ENCODE measurements around the gene TNPO1.
"Not testable (repeated sequence)": the region's sequence is repeated elsewhere in the genome, so short reads cannot be mapped to it uniquely, and the experiment has no call there.

The TNPO1 gene

DNA sequence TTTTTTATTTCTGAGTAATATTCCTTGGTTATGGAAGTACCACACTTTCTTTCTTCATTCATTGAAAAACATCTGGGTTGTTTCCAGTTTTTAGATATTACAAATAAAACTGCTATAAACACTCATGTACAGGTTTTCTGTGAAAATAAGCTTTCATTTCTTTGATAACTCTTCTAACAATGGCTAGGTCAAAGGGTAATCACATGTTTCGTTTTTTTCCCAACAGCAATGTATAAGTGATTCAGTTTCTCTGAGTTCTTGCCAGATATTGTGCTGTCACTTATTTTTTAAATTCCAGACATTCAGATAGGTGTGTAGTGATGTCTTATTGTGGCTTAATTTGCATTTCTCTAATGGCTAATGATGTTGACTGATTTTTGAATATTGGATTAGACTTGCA lies 16.7 kb upstream of the TNPO1 start:
- TF ChIP-seq, protein P1, sequence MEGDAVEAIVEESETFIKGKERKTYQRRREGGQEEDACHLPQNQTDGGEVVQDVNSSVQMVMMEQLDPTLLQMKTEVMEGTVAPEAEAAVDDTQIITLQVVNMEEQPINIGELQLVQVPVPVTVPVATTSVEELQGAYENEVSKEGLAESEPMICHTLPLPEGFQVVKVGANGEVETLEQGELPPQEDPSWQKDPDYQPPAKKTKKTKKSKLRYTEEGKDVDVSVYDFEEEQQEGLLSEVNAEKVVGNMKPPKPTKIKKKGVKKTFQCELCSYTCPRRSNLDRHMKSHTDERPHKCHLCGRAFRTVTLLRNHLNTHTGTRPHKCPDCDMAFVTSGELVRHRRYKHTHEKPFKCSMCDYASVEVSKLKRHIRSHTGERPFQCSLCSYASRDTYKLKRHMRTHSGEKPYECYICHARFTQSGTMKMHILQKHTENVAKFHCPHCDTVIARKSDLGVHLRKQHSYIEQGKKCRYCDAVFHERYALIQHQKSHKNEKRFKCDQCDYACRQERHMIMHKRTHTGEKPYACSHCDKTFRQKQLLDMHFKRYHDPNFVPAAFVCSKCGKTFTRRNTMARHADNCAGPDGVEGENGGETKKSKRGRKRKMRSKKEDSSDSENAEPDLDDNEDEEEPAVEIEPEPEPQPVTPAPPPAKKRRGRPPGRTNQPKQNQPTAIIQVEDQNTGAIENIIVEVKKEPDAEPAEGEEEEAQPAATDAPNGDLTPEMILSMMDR (IDR thresholded peaks at IDR 0.05; ENCODE audit: control insufficient read depth, extremely low read depth, insufficient read depth) = no peak

DNA sequence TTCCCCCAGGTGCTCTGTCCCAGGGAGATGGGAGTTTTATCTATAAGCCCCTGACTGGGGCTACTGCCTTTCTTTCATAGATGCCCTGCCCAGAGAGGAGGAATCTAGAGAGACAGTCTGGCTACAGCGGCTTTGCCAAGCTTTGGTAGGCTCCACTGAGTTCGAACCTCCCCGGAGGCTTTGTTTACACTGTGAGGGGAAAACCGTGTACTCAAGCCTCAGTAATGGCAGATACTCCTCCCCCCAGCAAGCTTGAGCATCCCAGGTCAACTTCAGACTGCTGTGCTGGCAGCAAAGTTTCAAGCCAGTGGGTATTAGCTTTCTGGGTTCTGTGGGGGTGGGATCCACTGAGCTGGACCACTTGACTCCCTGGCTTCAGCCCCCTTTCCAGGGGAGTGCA lies 7.8 kb upstream of the TNPO1 start:
- not testable (repeated sequence) for H3K4me3 ChIP-seq (ENCODE audit: low read depth, low read length); DNase-seq (ENCODE audit: low read depth)

More for the DNA sequence above, 16.7 kb upstream of the TNPO1 start:
- DNase-seq (ENCODE audit: low read depth) = no peak
- H3K4me3 ChIP-seq (ENCODE audit: low read depth, low read length) = no peak overlapping the region

DNA sequence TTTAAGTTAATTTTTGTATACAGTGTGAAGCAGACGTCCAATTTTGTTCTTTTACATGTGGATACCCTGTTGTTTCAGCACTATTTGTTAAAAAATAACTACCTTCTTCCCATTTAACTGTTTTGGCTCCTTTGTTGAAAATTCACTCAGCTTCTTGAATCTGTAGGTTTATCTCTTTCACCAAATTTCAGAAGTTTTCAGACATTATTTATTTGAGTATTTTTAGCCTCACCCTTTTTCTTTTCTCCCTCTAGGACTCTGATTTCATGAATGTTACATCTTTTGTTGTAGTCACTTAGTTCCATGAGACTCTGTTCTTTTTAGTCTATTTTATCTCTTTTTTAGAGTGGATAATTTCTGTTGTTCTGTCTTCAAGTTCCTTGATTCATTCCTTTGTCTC lies 4.6 kb upstream of the TNPO1 start:
- no peak for DNase-seq (ENCODE audit: low read depth)
- TF ChIP-seq, protein P1 (IDR thresholded peaks at IDR 0.05; ENCODE audit: control insufficient read depth, extremely low read depth, insufficient read depth) = no peak

DNA sequence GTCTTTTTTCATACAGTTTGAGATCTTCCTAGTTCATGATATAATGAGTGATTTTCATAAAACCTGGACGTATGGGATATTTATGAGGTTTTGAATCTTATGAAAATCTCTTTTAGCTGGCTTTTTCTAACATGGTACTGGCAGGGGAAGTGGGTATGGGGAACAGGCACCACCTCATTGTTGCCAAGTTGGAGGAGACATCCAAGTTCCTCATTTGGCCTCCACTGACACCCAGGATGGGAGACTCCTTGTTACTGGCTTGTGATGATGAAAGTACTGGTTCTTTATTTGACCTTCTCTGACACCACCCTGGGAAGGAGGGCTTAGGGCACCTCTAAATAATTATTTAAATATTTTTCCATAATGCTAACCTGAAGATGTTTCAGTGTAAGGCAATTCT lies 4.0 kb upstream of the TNPO1 start:
- DNase-seq (ENCODE audit: low read depth) = no peak
- no peak overlapping the region for H3K4me3 ChIP-seq (ENCODE audit: low read depth, low read length)
- TF ChIP-seq, protein P1 (IDR thresholded peaks at IDR 0.05; ENCODE audit: control insufficient read depth, extremely low read depth, insufficient read depth) = no peak

More for the DNA sequence above, 4.6 kb upstream of the TNPO1 start:
- H3K4me3 ChIP-seq (ENCODE audit: low read depth, low read length) = no peak overlapping the region

DNA sequence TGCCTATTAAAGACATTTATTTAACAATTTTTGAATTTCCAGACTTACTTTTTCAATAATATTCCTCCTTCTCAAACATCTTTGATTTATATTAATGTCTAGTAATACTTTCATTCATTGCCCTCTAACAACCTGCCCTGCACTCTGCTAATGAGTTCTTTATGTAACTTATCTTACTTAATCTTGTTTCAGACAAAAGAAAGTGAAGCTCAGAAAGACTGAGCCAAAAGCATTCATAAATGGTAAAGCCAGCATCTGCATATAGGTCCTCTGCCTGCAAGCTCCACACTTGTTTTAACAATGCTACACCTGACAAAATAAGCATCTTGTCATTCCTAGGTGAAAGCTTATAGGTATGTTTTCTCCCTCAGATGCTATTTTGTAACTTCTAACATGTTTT lies 2.4 kb upstream of the TNPO1 start:
- no peak for DNase-seq (ENCODE audit: low read depth)
- no peak overlapping the region for H3K4me3 ChIP-seq (ENCODE audit: low read depth, low read length)
- TF ChIP-seq, protein P1 (IDR thresholded peaks at IDR 0.05; ENCODE audit: control insufficient read depth, extremely low read depth, insufficient read depth) = no peak

DNA sequence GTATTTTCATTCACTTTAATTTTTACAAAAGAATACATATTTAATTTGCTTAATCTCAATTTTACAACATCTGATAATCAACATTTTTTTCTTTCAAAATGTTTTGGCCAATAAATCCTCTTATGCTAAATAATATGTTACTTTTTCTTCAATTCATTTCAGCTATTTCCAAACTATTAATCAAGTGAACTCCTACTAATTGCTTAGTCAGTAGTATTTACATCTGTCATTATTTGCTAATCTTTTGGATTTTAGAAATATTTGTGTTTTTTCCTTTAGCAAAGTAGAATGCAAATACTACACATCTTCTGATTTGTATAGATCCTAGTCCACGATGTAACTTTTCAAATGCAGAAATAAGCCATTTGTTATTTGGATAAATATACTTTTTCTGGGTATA lies 1.6 kb upstream of the TNPO1 start:
- no peak for DNase-seq (ENCODE audit: low read depth)
- H3K4me3 ChIP-seq (ENCODE audit: low read depth, low read length) = no peak overlapping the region
- TF ChIP-seq, protein P1 (IDR thresholded peaks at IDR 0.05; ENCODE audit: control insufficient read depth, extremely low read depth, insufficient read depth) = no peak

DNA sequence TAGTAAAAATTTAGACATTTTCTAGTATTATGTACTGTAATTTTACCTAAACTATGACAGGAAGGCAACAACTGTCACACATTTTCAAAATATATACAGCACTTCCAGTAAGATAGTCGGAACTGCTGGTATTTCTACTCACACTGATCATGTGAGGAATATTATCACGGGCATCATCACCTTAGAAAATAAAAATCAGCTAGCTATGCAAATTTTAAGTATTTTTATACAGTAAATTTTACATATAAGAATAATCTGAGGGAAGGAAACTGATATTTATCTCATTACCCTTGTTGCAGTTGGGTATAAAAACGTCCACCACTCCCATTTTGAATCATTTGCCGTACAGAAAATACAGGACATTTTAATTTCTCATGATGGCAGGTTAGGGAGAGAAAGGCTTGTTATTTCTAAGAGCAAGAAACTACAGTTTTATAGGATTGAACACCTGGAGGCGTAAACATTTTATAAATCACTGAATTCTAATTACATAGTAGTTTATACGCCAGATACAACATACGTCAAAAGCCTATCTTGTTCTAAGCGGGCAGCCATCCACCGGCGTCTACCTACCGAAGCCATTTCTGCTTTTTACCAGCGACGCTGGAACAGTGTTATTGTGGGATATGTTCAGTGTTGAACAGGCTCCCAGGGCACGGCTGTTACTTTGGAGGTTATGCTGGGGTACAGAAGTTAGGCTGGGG lies 729 bp upstream of the TNPO1 start:
- peak overlapping the region; percentile 75 for H3K4me3 ChIP-seq (ENCODE audit: low read depth, low read length)
- peak; percentile 15 for DNase-seq (ENCODE audit: low read depth)
- TF ChIP-seq, protein P1 (IDR thresholded peaks at IDR 0.05; ENCODE audit: control insufficient read depth, extremely low read depth, insufficient read depth) = no peak
